Measurements from ENCODE around the gene DNAH2. TPM values are rescaled to one million over a fixed set of nuclear protein-coding genes. Genes with fewer than 3 reads are reported as not detected.
A peak's percentile ranks its signal among the peaks of the same experiment; 100 is the strongest.

Gene DNAH2
- total and polyA plus RNA-seq, 2 experiments from 2014 or later = 0.38 TPM; not detected in 1

GRCh38 chr17:7777017-7777416, 59.5 kb downstream of the DNAH2 start:
- H2AFZ ChIP-seq = no peak overlapping the region
- ATAC-seq (peak; percentile 45), DNase-seq (ENCODE audit: low spot score) (no peak)
- H3K4me2 ChIP-seq = no peak overlapping the region
- no peaks in the 10 kb centered on the region for H3K36me3 ChIP-seq (ENCODE audit: insufficient read depth)
- no peaks in the 10 kb centered on the region for H3K79me2 ChIP-seq (replicated peaks; ENCODE audit: insufficient read depth)
- TF ChIP-seq, protein P1, sequence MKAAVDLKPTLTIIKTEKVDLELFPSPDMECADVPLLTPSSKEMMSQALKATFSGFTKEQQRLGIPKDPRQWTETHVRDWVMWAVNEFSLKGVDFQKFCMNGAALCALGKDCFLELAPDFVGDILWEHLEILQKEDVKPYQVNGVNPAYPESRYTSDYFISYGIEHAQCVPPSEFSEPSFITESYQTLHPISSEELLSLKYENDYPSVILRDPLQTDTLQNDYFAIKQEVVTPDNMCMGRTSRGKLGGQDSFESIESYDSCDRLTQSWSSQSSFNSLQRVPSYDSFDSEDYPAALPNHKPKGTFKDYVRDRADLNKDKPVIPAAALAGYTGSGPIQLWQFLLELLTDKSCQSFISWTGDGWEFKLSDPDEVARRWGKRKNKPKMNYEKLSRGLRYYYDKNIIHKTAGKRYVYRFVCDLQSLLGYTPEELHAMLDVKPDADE (IDR thresholded peaks at IDR 0.05) = no peak
- no peak for TF ChIP-seq ZNF331 (CRISPR knock-in tag; IDR thresholded peaks at IDR 0.05; ENCODE audit: low read depth)
- H3K9me3 Mint-ChIP-seq = no peaks in the 10 kb centered on the region
- no peaks in the 10 kb centered on the region for H3K4me1 Mint-ChIP-seq
- H3K27me3 Mint-ChIP-seq (ENCODE audit: insufficient read depth, low read depth, poor library complexity) = peaks cover 2% of the 10 kb centered on the region
- no peak overlapping the region for H3K4me3 ChIP-seq
- H3K27ac ChIP-seq (ENCODE audit: low read depth) = no peak overlapping the region
- no peaks in the 10 kb centered on the region for H3K36me3 Mint-ChIP-seq (ENCODE audit: low read depth)
- no peak overlapping the region for H3K4me3 Mint-ChIP-seq
- H3F3A ChIP-seq (replicated peaks; ENCODE audit: low read depth) = no peaks in the 10 kb centered on the region
- no peaks in the 10 kb centered on the region; the same call in 1 of the 2 replicates for H4K20me1 ChIP-seq (replicated peaks; ENCODE audit: insufficient read depth)
- H3K27ac Mint-ChIP-seq = no peak overlapping the region
- no peaks in the 10 kb centered on the region for H3K4me1 ChIP-seq (ENCODE audit: insufficient read depth)
- no peaks in the 10 kb centered on the region for H3K9me2 ChIP-seq (ENCODE audit: insufficient read depth)
- no peaks in the 10 kb centered on the region for H3K27me3 ChIP-seq (ENCODE audit: insufficient read depth)

GRCh38 chr17:7780736-7781135, 63.2 kb downstream of the DNAH2 start:
- Histone ChIP-seq H3K4me2 (no peak overlapping the region), H2AFZ (no peak overlapping the region), H3K79me2 (replicated peaks; ENCODE audit: insufficient read depth) (no peaks in the 10 kb centered on the region), H3K4me1 (ENCODE audit: insufficient read depth) (no peaks in the 10 kb centered on the region), H3F3A (replicated peaks; ENCODE audit: low read depth) (no peaks in the 10 kb centered on the region), H3K9me2 (ENCODE audit: insufficient read depth) (no peaks in the 10 kb centered on the region), H3K36me3 (ENCODE audit: insufficient read depth) (no peaks in the 10 kb centered on the region), H3K27ac (ENCODE audit: low read depth) (no peak overlapping the region), H4K20me1 (replicated peaks; ENCODE audit: insufficient read depth) (no peaks in the 10 kb centered on the region), H3K27me3 (ENCODE audit: insufficient read depth) (no peaks in the 10 kb centered on the region), H3K4me3 (no peak overlapping the region)
- no peaks in the 10 kb centered on the region for H3K9me3 Mint-ChIP-seq
- no peak for ATAC-seq
- H3K4me3 Mint-ChIP-seq = no peak overlapping the region
- no peak overlapping the region for H3K27ac Mint-ChIP-seq
- no peaks in the 10 kb centered on the region for H3K4me1 Mint-ChIP-seq
- TF ChIP-seq, protein P1 (IDR thresholded peaks at IDR 0.05) = no peak
- TF ChIP-seq REST (IDR thresholded peaks at IDR 0.05; ENCODE audit: unreplicated experiment) (no peak), ZNF331 (CRISPR knock-in tag; IDR thresholded peaks at IDR 0.05; ENCODE audit: low read depth) (no peak), POLR2AphosphoS5 (IDR thresholded peaks at IDR 0.05; ENCODE audit: low read depth) (no peak), EZH2phosphoT487 (IDR thresholded peaks at IDR 0.05; ENCODE audit: unreplicated experiment) (no peak), NANOG (IDR thresholded peaks at IDR 0.05; ENCODE audit: borderline replicate concordance) (no peak), STAT1 (IDR thresholded peaks at IDR 0.05; ENCODE audit: unreplicated experiment) (no peak), ZNF114 (CRISPR knock-in tag; IDR thresholded peaks at IDR 0.05) (no peak), EZH2 (IDR thresholded peaks at IDR 0.05; ENCODE audit: low read depth, unreplicated experiment) (no peak)
- no peaks in the 10 kb centered on the region for H3K27me3 Mint-ChIP-seq (ENCODE audit: insufficient read depth, low read depth, poor library complexity)
- no peaks in the 10 kb centered on the region for H3K36me3 Mint-ChIP-seq (ENCODE audit: low read depth)
- no peak for DNase-seq (ENCODE audit: low spot score)

Data from GM23338 (cell line).